Neuronal stem cell (in vitro differentiated cells): ENCODE measurements around the gene SLC27A5.

Experiments used
- DNase-seq: peaks from one replicate; pipeline ENCODE4 v3.0.0-alpha.2; 2013; ENCODE audit warnings: low spot score
- H2AFZ ChIP-seq: one replicate; pipeline ENCODE4 v1.6.1; 2013; ENCODE audit warnings: mild to moderate bottlenecking, low read length, inconsistent platforms
- H2AK5ac ChIP-seq: 2 replicates; pipeline ENCODE4 v1.6.1; 2013; ENCODE audit warnings: low read depth, mild to moderate bottlenecking, inconsistent platforms, low read length, moderate library complexity, mixed read lengths
- H2BK120ac ChIP-seq: 2 replicates; pipeline ENCODE4 v1.6.1; 2013; ENCODE audit warnings: low read depth, mild to moderate bottlenecking, inconsistent platforms, low read length, moderate library complexity, mixed read lengths
- H2BK12ac ChIP-seq: one replicate; pipeline ENCODE4 v1.6.1; 2013; ENCODE audit warnings: low read length, inconsistent platforms
- H2BK15ac ChIP-seq: 2 replicates; pipeline ENCODE4 v1.6.1; 2013; ENCODE audit warnings: mild to moderate bottlenecking, low read length, inconsistent platforms, mixed read lengths
- H2BK5ac ChIP-seq: one replicate; pipeline ENCODE4 v1.6.1; 2013; ENCODE audit warnings: inconsistent platforms, mild to moderate bottlenecking, low read length, moderate library complexity
- H3K14ac ChIP-seq: one replicate; pipeline ENCODE4 v1.6.1; 2013; ENCODE audit warnings: low read length, inconsistent platforms
- H3K18ac ChIP-seq: 2 replicates; pipeline ENCODE4 v1.6.1; 2013; ENCODE audit warnings: low read length, inconsistent platforms
- H3K23ac ChIP-seq: 2 replicates; pipeline ENCODE4 v1.6.1; 2013; ENCODE audit warnings: low read depth, mild to moderate bottlenecking, mixed read lengths, low read length, inconsistent platforms; ENCODE audit not compliant: poor library complexity
- H3K27ac ChIP-seq: replicated peaks from 3 replicates; pipeline ENCODE4 v1.5.1; 2013; ENCODE audit warnings: low read length, inconsistent platforms
- H3K27me3 ChIP-seq, 3 experiments: 2 replicates each; pipeline ENCODE4 v1.6.1; 2013; ENCODE audit warnings: low read length in 3 of 3, mild to moderate bottlenecking in 2 of 3, inconsistent platforms in 1 of 3, low read depth in 1 of 3, mixed read lengths in 1 of 3, moderate library complexity in 1 of 3; ENCODE audit not compliant: control insufficient read depth in 3 of 3, insufficient read depth in 3 of 3
- H3K36me3 ChIP-seq, 2 donors: replicated peaks in 1 of 2; 2 replicates each; pipeline ENCODE4 v1.6.1; 2013; ENCODE audit warnings: low read length in 2 of 2; ENCODE audit not compliant: control insufficient read depth in 2 of 2, insufficient read depth in 2 of 2
- H3K4ac ChIP-seq: 2 replicates; pipeline ENCODE4 v1.6.1; 2013; ENCODE audit warnings: inconsistent platforms, mild to moderate bottlenecking, low read length, moderate library complexity
- H3K4me1 ChIP-seq, 2 donors: 1 replicate in 1 of 2; 2 replicates in 1 of 2; pipeline ENCODE4 v1.6.1; 2013; ENCODE audit warnings: low read length in 2 of 2, low read depth in 1 of 2; ENCODE audit not compliant: control insufficient read depth in 2 of 2, insufficient read depth in 1 of 2
- H3K4me2 ChIP-seq: one replicate; pipeline ENCODE4 v1.6.1; 2013; ENCODE audit warnings: mild to moderate bottlenecking, low read length, inconsistent platforms; ENCODE audit not compliant: insufficient read depth, poor library complexity, severe bottlenecking
- H3K4me3 ChIP-seq, 2 donors: 2 replicates each; pipeline ENCODE4 v1.5.1; 2013; ENCODE audit warnings: low read length in 2 of 2, mild to moderate bottlenecking in 2 of 2, inconsistent platforms in 1 of 2, moderate library complexity in 1 of 2
- H3K79me1 ChIP-seq: one replicate; pipeline ENCODE4 v1.6.1; 2013; ENCODE audit warnings: low read depth, mild to moderate bottlenecking, inconsistent platforms, low read length, moderate library complexity
- H3K9ac ChIP-seq: one replicate; pipeline ENCODE4 v1.6.1; 2013; ENCODE audit warnings: mild to moderate bottlenecking, low read depth, low read length, inconsistent platforms; ENCODE audit not compliant: poor library complexity
- H3K9me3 ChIP-seq, 2 donors: replicated peaks in 1 of 2; 2 replicates each; pipeline versions ENCODE3 to v1.6.1; 2013; ENCODE audit warnings: low read length in 2 of 2, mild to moderate bottlenecking in 2 of 2, inconsistent platforms in 1 of 2, low read depth in 1 of 2, mixed read lengths in 1 of 2, moderate library complexity in 1 of 2; ENCODE audit not compliant: control insufficient read depth in 2 of 2, insufficient read depth in 1 of 2
- H4K8ac ChIP-seq: one replicate; pipeline ENCODE4 v1.6.1; 2013; ENCODE audit warnings: low read depth, mild to moderate bottlenecking, inconsistent platforms, low read length, moderate library complexity
- H4K91ac ChIP-seq: one replicate; pipeline ENCODE4 v1.6.1; 2013; ENCODE audit warnings: low read length, low read depth, mild to moderate bottlenecking, inconsistent platforms; ENCODE audit not compliant: poor library complexity
- WGBS, 2 donors: extraction: QIAGEN DNeasy Blood & Tissue Kit; methylation state at CpG; one replicate each; pipeline ENCODE4 v1.1.7; 2013; ENCODE audit warnings: missing lambda C conversion rate in 2 of 2, mixed read lengths in 1 of 2; ENCODE audit not compliant: insufficient read length in 2 of 2, insufficient replicate concordance in 1 of 2; ENCODE audit errors: extremely low coverage in 2 of 2; 5-methylcytosine and 5-hydroxymethylcytosine counted together

Gene SLC27A5

DNA sequence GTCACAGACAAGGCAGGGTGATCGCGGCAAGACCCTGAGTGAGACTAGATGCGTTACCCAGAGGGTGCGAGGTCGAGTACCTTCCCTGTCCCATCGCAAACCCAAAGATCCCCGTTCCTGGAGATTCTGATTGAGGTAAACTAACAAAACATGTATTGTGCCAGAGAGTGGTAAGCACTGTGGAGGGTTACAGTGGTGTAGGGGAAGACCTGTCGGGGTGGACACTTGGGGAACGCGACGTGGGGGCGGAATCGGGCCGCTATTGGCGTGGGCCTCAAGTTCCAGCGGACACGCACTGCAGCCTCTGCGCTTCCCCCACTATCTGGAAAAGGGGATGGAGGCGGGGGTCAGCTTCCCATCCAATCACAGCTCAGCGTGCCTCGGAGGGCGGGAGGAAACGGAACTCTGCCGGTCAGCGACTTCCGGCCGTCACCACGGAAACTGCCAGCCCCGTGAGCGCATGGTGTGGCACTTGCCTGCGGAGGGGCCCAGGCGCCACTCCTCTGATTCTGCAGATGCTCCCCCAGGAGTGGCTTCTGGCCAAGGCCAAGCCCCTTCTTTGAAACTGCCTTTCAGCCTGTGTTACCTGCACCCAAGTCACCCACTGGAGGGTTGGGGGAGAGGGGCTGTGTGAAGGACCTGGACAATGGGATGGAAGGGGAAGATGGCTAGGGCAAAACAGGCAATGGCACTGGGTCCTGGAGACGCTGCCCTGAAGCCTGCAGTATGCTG lies 47.6 kb upstream of the SLC27A5 start:
- peak overlapping the region; percentile 29 for H4K8ac ChIP-seq
- H2BK5ac ChIP-seq = peak overlapping the region; percentile 97
- peak overlapping the region; percentile 83 for H3K4me2 ChIP-seq
- peak overlapping the region; percentile 89 for H2BK120ac ChIP-seq
- peak overlapping the region; percentile 84 to 92 for H3K4me3 ChIP-seq
- peaks cover 0 to 22% (median 0%) of the 10 kb centered on the region in 3 experiments for H3K27me3 ChIP-seq
- peak; percentile 86 for DNase-seq
- H3K36me3 ChIP-seq = peaks cover 16 to 52% of the 10 kb centered on the region in 2 donors
- H3K4ac ChIP-seq = peak overlapping the region; percentile 91
- H3K9ac ChIP-seq = peak overlapping the region; percentile 97
- H2BK15ac ChIP-seq = peak overlapping the region; percentile 89
- H2BK12ac ChIP-seq = no peak overlapping the region
- peaks cover 19 to 28% of the 10 kb centered on the region in 2 donors for H3K4me1 ChIP-seq
- peak overlapping the region; percentile 77 for H3K14ac ChIP-seq
- peak overlapping the region; percentile 97 for H3K18ac ChIP-seq
- WGBS, 2 donors = no CpG with 5 or more reads among the region's 33 CpGs
- H3K79me1 ChIP-seq = peaks cover 6% of the 10 kb centered on the region
- H4K91ac ChIP-seq = peak overlapping the region; percentile 93
- peak overlapping the region; percentile 95 for H2AK5ac ChIP-seq
- H3K27ac ChIP-seq = peak overlapping the region; percentile 96
- H3K9me3 ChIP-seq = peaks cover 0 to 6% of the 10 kb centered on the region in 2 donors
- H2AFZ ChIP-seq = peak overlapping the region; percentile 69
- H3K23ac ChIP-seq = peak overlapping the region; percentile 95

DNA sequence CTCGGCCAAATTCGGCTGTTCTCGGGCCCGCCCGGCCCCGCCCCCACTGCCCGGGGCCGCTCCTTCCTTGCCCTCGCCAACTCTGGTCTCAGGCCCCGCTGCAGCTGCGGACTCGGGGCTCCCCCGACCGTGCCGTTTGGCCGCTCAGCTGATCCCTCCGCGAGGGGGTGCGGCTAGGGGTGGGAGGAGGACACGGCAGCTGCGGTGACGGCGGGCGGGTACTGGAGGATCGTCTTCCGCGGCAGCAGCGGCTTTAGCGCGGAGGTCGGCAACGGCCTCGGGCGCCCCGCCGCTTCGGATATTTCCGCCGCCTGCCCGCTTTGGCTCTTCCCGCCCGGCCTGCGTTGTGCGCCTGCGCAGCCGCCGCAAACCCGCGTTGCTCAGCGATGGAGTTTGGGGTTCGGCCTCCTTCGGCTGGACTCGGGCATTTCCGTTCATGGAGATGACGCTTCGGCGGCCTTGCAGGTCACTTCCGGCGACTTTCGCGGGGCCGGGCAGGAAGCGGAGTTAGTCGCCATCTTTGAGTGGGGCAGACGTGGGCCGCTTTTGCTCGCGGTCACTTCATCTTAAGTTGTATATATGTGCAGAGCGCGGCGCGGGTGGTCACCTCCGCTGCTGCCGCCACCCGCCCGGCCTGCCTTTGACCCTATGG lies 47.0 kb upstream of the SLC27A5 start:
- Histone ChIP-seq H2AFZ (peak overlapping the region; percentile 98), H3K23ac (peak overlapping the region; percentile 95), H3K27me3 (peaks cover 0 to 21% (median 0%) of the 10 kb centered on the region in 3 experiments), H4K8ac (peak overlapping the region; percentile 29), H3K4me3 (peak overlapping the region; percentile 84 to 92), H3K18ac (peak overlapping the region; percentile 100), H3K27ac (peak overlapping the region; percentile 100), H4K91ac (peak overlapping the region; percentile 97), H3K9ac (peak overlapping the region; percentile 100), H3K4me2 (peak overlapping the region; percentile 83), H2BK15ac (no peak overlapping the region), H2BK12ac (no peak overlapping the region), H3K36me3 (peaks cover 16 to 48% of the 10 kb centered on the region in 2 donors), H2BK120ac (peak overlapping the region; percentile 89), H3K9me3 (peaks cover 0 to 6% of the 10 kb centered on the region in 2 donors), H2BK5ac (peak overlapping the region; percentile 97), H3K79me1 (peaks cover 6% of the 10 kb centered on the region), H2AK5ac (peak overlapping the region; percentile 95), H3K14ac (peak overlapping the region; percentile 100), H3K4ac (no peak overlapping the region), H3K4me1 (peaks cover 24 to 28% of the 10 kb centered on the region in 2 donors)
- peak; percentile 99 for DNase-seq
- no CpG with 5 or more reads among the region's 76 CpGs for WGBS, 2 donors

DNA sequence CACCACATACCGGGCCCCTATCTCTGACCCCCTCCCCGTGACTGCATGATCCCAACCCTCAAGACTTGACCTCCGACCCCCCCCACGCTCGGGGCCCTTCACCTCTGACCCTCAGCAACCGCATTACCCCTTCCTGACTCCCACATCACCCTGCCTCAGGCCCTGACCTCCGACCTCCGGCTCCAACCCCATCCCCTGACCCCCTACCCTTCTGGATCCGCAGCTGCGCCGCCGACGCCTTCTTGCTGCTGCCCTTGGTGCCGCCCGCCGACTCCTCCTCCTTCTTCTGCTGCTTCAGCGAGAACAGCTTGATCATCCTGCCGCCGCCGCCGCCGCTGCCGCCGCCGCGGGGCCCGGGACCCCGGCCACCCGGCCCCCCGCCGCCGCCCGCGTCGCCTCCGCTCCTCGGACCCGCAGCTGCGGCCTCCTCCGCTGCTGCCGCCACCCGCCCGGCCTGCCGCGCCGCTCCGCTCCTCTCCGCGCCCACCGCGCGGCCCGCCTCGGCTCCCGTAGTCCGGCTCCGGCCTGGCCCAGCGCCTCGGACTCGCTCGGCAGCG lies 46.4 kb upstream of the SLC27A5 start, which contains the start of gene UBE2M:
UBE2M (minus strand) TSS at position 546 of the 557 bp plus-strand sequence; CDS start at position 316, 230 bp downstream.
- peaks cover 0 to 16% (median 0%) of the 10 kb centered on the region in 3 experiments for H3K27me3 ChIP-seq
- peak within 1 kb of the TSS; percentile 100 for H3K9ac ChIP-seq
- H2BK120ac ChIP-seq = peak within 1 kb of the TSS; percentile 89
- peak within 1 kb of the TSS; percentile 100 for H3K27ac ChIP-seq
- DNase-seq = no peak
- H3K23ac ChIP-seq = peak within 1 kb of the TSS; percentile 95
- peaks cover 16 to 45% of the 10 kb centered on the region in 2 donors for H3K36me3 ChIP-seq
- peaks cover 6% of the 10 kb centered on the region for H3K79me1 ChIP-seq
- H2BK15ac ChIP-seq = no peak within 1 kb of the TSS
- H3K4me2 ChIP-seq = peak within 1 kb of the TSS; percentile 83
- H3K4me3 ChIP-seq = peak within 1 kb of the TSS; percentile 84 to 92
- peaks cover 0 to 6% of the 10 kb centered on the region in 2 donors for H3K9me3 ChIP-seq
- no peak within 1 kb of the TSS for H2BK12ac ChIP-seq
- no CpG with 5 or more reads among the region's 62 CpGs for WGBS, 2 donors
- peak within 1 kb of the TSS; percentile 100 for H3K14ac ChIP-seq
- H3K18ac ChIP-seq = peak within 1 kb of the TSS; percentile 100
- H2BK5ac ChIP-seq = peak within 1 kb of the TSS; percentile 97
- peak within 1 kb of the TSS; percentile 97 for H4K91ac ChIP-seq
- peak within 1 kb of the TSS; percentile 98 for H2AFZ ChIP-seq
- peaks cover 24 to 28% of the 10 kb centered on the region in 2 donors for H3K4me1 ChIP-seq
- peak within 1 kb of the TSS; percentile 91 for H3K4ac ChIP-seq
- peak within 1 kb of the TSS; percentile 29 for H4K8ac ChIP-seq
- H2AK5ac ChIP-seq = peak within 1 kb of the TSS; percentile 95
